Measurements from ENCODE around the gene ANKRD65.

ANKRD65 gene

GRCh38 chr1:1422465-1423244, 1.6 kb upstream of the ANKRD65 start:
- DNase-seq (ENCODE audit: low spot score): no peak
- CTCF ChIA-PET: interaction anchor here (0.5 kb wide), 1 partner anchor 13 kb away, joined by 4 read pairs; no protein-coding TSS in a partner anchor
- no peak for TF ChIP-seq CTCF (conservative IDR thresholded peaks at IDR 0.05; ENCODE audit: low read depth)
- POLR2A ChIA-PET (ENCODE audit: low non-redundant PET): interaction anchor here (1.1 kb wide), 1 partner anchor 23 kb away, joined by 3 read pairs; the partner anchor contains the start of gene CCNL2
- H3K27ac ChIP-seq: peak overlapping the region; percentile 75

GRCh38 chr1:1421907-1422464, 910 bp upstream of the ANKRD65 start:
- peak overlapping the region; percentile 75 for H3K27ac ChIP-seq
- POLR2A ChIA-PET (ENCODE audit: low non-redundant PET): interaction anchor here (1.1 kb wide), 1 partner anchor 22 kb away, joined by 3 read pairs; the partner anchor contains the start of gene CCNL2
- no peak for DNase-seq (ENCODE audit: low spot score)
- TF ChIP-seq CTCF (conservative IDR thresholded peaks at IDR 0.05; ENCODE audit: low read depth): no peak
- CTCF ChIA-PET: interaction anchor here (0.5 kb wide), 1 partner anchor 70 kb away, joined by 3 read pairs; no protein-coding TSS in a partner anchor

- ChIA-PET POLR2A (ENCODE audit: low non-redundant PET) (interaction anchor here (0.9 kb wide), 1 partner anchor 13 kb away, joined by 3 read pairs; no protein-coding TSS in a partner anchor), CTCF (interaction anchor here (0.9 to 1.4 kb wide), 2 partner anchors 13 to 21 kb away, joined by 3 read pairs; no protein-coding TSS in a partner anchor)
- no peak for DNase-seq (ENCODE audit: low spot score)
- peak overlapping the region; percentile 75 for H3K27ac ChIP-seq
- TF ChIP-seq CTCF (conservative IDR thresholded peaks at IDR 0.05; ENCODE audit: low read depth): no peak
These were observed 378 bp downstream of the ANKRD65 start for GRCh38 chr1:1420654-1421141.

GRCh38 chr1:1419813-1420653, 1.0 kb downstream of the ANKRD65 start:
- CTCF ChIA-PET: interaction anchor here (1.4 kb wide), 1 partner anchor 12 kb away, joined by 3 read pairs; no protein-coding TSS in a partner anchor
- POLR2A ChIA-PET (ENCODE audit: low non-redundant PET): no interaction called here
- peak overlapping the region; percentile 75; the same call in 1 of the 2 replicates for H3K27ac ChIP-seq

GRCh38 chr1:1419363-1419812, 1.7 kb downstream of the ANKRD65 start:
- no peak for DNase-seq (ENCODE audit: low spot score)
- ChIA-PET POLR2A (ENCODE audit: low non-redundant PET) (interaction anchor here (0.6 kb wide), 1 partner anchor 23 kb away, joined by 8 read pairs; no protein-coding TSS in a partner anchor), CTCF (interaction anchor here (0.7 kb wide), 1 partner anchor 47 kb away, joined by 3 read pairs; no protein-coding TSS in a partner anchor)
- TF ChIP-seq CTCF (conservative IDR thresholded peaks at IDR 0.05; ENCODE audit: low read depth): no peak
- no peak overlapping the region for H3K27ac ChIP-seq

More at GRCh38 chr1:1419813-1420653, 1.0 kb downstream of the ANKRD65 start:
- no peak for DNase-seq (ENCODE audit: low spot score)
- 0 out of 2 replicates have a peak, but pooled peaks have one; percentile 10 for TF ChIP-seq CTCF (conservative IDR thresholded peaks at IDR 0.05; ENCODE audit: low read depth)

Data from RWPE1 (cell line).